GM13977 (cell line): Measurements from ENCODE around the gene TUBG2.

ENCODE experiments used
- DNase-seq: peaks from one replicate; pipeline ENCODE4 v3.0.0; 2012; ENCODE audit warnings: low spot score
- in situ Hi-C: fragments of 300-500 bp; cut with MboI; formaldehyde crosslinking; loops from one replicate; pipeline ENCODE4 v1.12.0; 2022; ENCODE audit warnings: low sequenced_read_pairs, low pct_unique_long_range_greater_than_20kb, mixed read lengths, inconsistent platforms; ENCODE audit not compliant: unreplicated experiment
- TF ChIP-seq, protein P1 (sequence below): IDR thresholded peaks from 2 replicates; pipeline ENCODE4 v1.5.1; 2012; ENCODE audit warnings: mild to moderate bottlenecking, control low read depth; ENCODE audit not compliant: insufficient read depth; ENCODE audit errors: extremely low read depth, missing control alignments

The TUBG2 gene

DNA sequence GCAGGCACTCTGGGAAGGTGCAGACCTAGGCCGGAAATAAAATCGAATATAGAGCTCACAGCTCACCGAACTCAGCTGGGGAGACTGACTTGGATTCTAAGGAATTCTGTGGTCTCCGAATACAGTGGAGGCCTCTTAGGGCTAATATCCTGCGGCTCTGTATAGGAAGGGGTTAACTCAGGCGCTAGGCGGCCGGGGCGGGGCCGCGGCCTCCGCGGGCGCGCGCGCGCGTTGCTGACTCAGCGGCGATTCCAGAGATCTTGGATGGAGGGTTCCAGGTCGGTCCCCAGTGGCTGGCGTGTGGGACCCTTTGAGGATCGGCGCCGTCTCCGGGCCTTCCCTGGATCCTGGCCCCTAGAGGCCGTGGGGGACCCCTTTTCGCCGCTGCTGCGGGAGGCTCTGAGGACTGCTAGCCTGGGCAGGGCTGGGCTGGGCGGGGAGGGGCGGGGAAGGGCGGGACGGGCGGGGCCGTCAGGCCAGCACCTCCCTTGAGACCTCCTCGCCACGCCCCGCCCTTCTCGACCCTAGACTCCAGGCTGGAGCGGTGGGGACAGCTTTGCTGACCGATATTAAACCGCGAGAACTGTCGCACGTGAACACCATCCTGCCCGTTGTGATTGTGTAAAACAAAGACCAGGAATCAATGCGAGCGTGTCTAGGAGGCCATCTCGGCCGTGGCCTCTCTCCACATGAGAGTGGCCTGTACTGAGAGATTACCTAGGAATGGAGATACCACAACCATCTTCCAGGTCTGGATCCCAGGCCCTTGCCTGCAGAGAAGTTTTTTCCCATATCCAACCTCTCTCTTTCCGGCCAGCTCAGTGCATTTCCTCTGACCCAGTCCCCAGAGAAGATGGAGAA is 19.1 kb downstream of the TUBG2 start:
- in situ Hi-C loops: no loop called here
- DNase-seq: peak; percentile 94
- TF ChIP-seq, protein P1, sequence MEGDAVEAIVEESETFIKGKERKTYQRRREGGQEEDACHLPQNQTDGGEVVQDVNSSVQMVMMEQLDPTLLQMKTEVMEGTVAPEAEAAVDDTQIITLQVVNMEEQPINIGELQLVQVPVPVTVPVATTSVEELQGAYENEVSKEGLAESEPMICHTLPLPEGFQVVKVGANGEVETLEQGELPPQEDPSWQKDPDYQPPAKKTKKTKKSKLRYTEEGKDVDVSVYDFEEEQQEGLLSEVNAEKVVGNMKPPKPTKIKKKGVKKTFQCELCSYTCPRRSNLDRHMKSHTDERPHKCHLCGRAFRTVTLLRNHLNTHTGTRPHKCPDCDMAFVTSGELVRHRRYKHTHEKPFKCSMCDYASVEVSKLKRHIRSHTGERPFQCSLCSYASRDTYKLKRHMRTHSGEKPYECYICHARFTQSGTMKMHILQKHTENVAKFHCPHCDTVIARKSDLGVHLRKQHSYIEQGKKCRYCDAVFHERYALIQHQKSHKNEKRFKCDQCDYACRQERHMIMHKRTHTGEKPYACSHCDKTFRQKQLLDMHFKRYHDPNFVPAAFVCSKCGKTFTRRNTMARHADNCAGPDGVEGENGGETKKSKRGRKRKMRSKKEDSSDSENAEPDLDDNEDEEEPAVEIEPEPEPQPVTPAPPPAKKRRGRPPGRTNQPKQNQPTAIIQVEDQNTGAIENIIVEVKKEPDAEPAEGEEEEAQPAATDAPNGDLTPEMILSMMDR: no peak

GRCh38 chr17:42678951-42679491 is 19.9 kb downstream of the TUBG2 start:
- TF ChIP-seq, protein P1: peak; percentile 24
- in situ Hi-C loops: no loop called here
- DNase-seq: peak; percentile 76

DNA sequence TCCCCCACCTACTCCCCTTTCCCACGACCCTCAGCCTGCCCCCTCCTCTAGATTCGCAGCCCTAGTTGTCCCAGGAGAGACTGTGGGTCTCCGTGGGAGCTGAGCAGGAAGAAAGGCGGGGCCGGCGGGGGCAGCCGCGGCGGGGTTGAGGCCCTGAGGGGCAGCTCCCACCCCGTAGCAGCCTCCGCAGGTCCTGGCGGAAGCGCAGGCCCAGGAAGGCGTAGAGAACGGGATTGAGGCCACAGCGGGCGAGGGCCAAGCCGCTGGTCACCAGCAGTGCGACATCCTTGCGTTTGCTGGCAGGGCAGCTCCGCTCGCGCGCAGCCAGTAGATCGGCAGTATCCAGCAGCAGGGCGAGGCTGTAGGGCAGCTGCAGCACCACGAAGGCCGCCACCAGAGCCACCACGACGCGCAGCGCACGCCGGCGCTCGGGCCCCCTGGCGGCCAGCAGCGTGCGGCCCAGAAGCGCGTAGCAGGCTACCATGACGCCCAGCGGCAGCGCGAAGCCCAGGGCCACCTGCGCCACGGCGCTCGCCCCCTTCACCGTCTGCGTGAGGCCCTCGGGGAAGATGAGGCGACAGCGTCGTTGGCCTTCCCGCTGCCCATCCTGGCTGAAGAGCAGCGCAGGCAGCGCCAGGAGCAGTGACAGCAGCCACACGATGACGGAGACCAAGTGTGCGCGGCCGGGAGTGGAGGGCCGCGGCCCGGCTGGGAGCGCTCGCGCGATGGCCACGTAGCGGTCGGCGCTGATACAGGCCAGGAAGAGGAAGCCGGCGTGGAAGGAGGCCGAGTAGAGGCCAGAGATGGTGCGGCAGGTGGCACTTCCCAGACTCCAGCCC is 20.6 kb downstream of the TUBG2 start:
- peak; percentile 89 for DNase-seq
- TF ChIP-seq, protein P1: peak; percentile 92
- in situ Hi-C loops: loop anchor here (10.0 kb wide), 1 partner anchor 105 kb away; the partner anchor contains the start of gene PSMC3IP

- TF ChIP-seq, protein P1: no peak
- peak; percentile 60 for DNase-seq
- in situ Hi-C loops: loop anchor here (10.0 kb wide), 1 partner anchor 106 kb away; the partner anchor contains the start of gene PSMC3IP
Observed at GRCh38 chr17:42680331-42680808, 21.3 kb downstream of the TUBG2 start.

DNA sequence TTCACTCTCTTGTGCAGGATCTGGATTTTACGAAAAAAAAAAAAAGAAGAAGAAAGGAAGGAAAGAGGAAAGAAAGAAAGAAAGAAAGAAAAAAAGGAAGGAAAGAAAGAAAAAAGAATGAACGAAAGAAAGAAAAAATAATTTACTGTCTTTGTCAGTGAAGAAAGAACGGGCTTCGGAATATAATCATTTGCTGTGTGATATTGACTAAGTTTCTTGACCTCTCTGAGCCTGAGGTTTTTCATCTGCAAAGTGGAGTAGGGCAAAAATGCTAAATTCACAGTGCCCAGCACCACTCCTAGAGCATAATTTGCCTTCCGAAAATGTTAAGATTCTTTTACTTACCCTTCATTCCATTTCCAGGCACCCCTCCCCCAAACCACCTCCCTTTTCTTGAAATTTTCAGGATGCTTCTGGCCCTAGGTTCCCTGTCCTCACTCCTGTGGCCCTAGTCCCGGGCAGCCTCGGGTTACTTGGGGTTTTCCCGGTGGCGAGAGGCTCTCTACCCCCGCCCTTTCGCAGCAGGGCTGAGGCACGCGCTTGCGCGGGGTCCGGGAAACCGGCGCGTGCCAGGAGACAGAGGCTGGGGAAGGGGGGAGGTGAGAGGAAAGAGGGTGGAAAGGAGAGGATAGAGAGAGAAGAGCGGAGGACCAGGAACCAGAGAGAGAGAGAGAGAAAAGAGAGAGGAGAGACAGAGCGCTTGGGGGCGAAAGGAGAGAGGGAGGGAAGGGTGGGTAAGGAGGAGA is 23.1 kb downstream of the TUBG2 start, which contains the start of gene CNTNAP1:
CNTNAP1 (plus strand) TSS at position 556 of the 746 bp plus-strand sequence. CDS start 299 bp downstream, outside the sequence.
- in situ Hi-C loops: loop anchor here (10.0 kb wide), 1 partner anchor 107 kb away; the partner anchor contains the start of gene PSMC3IP

More for the DNA sequence above, 23.1 kb downstream of the TUBG2 start, which contains the start of gene CNTNAP1:
- TF ChIP-seq, protein P1: no peak
- DNase-seq: peak; percentile 84
